Lower lobe of right lung (tissue), 2 donors: ENCODE data around the gene FUT8. TPM values are rescaled to one million over a fixed set of nuclear protein-coding genes. Genes with fewer than 3 reads are reported as not detected.

Experiments used
- ATAC-seq, 2 donors: fragments of 200-7000 bp; cut with Tn5 transposase; one replicate each; pipeline ENCODE4 v1.9.1; 2020 to 2022; ENCODE audit warnings: mild to moderate bottlenecking in 2 of 2, moderate library complexity in 2 of 2
- DNase-seq: peaks from one replicate; pipeline ENCODE4 v3.0.0-alpha.2; 2020
- H3K27ac ChIP-seq: fragments of 200-600 bp; one replicate; pipeline ENCODE4 v1.8.0; 2022
- H3K27me3 ChIP-seq: fragments of 200-600 bp; one replicate; pipeline ENCODE4 v1.8.0; 2022; ENCODE audit warnings: low read depth
- H3K36me3 ChIP-seq: fragments of 200-600 bp; one replicate; pipeline ENCODE4 v1.8.0; 2022; ENCODE audit warnings: mild to moderate bottlenecking
- H3K4me1 ChIP-seq: fragments of 200-600 bp; one replicate; pipeline ENCODE4 v1.8.0; 2022
- H3K4me3 ChIP-seq: fragments of 200-600 bp; one replicate; pipeline ENCODE4 v1.8.0; 2022; ENCODE audit warnings: mild to moderate bottlenecking
- H3K9me3 ChIP-seq: fragments of 200-600 bp; one replicate; pipeline ENCODE4 v1.8.0; 2022
- CTCF ChIP-seq: fragments of 200-600 bp; IDR thresholded peaks from one replicate; pipeline ENCODE4 v1.8.0; 2022; ENCODE audit warnings: antibody characterized with exemption, mild to moderate bottlenecking
- intact Hi-C: fragments of 100-400 bp; cut with DNase I; formaldehyde crosslinking; loops from one replicate; pipeline ENCODE4 v1.11.0; 2022
- long read RNA-seq: library from polyadenylated mRNA; unstranded; transcript quantifications from one replicate; pipeline ENCODE4 v2.0.0, GENCODE V29; 2021
- total RNA-seq: library from RNA; stranded (reverse); fragmentation: NEBNext Ultra II Directional; extraction: Animal tissue kit (Norgen Biotek cat#: 25700); gene quantifications from one replicate; pipeline ENCODE4 v1.2.1, GENCODE V29; 2021
- donor health status: DM: no; HTN: yes; CAD: no; lungs with severe emphysema.

FUT8 gene
- total RNA-seq: 46.1 TPM
- long read RNA-seq, full-length matches to known transcripts: 14 of 36 reads
- long read RNA-seq, partial matches to known transcripts: 6 of 36 reads
- long read RNA-seq, other reads (novel, unspliced or antisense): 16 of 36 reads

- ATAC-seq: peak; percentile 96 to 97
- peak within 1 kb of the TSS; percentile 87 for H3K4me3 ChIP-seq
- peak; percentile 70 for TF ChIP-seq CTCF
Observed at GRCh38 chr14:65412032-65412846, at the start of gene FUT8. TSS of gene FUT8 (plus strand) at chr14:65412730. CDS start at chr14:65561564, 148,834 bp downstream.

GRCh38 chr14:65366802-65367565 is 45.5 kb upstream of the FUT8 start:
- Histone ChIP-seq H3K27ac (no peak overlapping the region), H3K4me1 (peaks cover 4% of the 10 kb centered on the region), H3K9me3 (no peaks in the 10 kb centered on the region), H3K4me3 (no peak overlapping the region), H3K27me3 (no peaks in the 10 kb centered on the region), H3K36me3 (no peaks in the 10 kb centered on the region)
- DNase-seq (no peak), ATAC-seq (no peak)
- intact Hi-C loops: no loop called here
- TF ChIP-seq CTCF: no peak

More at GRCh38 chr14:65412032-65412846, at the start of gene FUT8:
- peaks cover 22% of the 10 kb centered on the region for H3K4me1 ChIP-seq
- peak; percentile 97 for DNase-seq
- no peaks in the 10 kb centered on the region for H3K36me3 ChIP-seq
- H3K27ac ChIP-seq: peak within 1 kb of the TSS; percentile 95
- intact Hi-C loops: loop anchor here (10.0 kb wide), 1 partner anchor 413 kb away; no protein-coding TSS in a partner anchor
- no peaks in the 10 kb centered on the region for H3K27me3 ChIP-seq
- H3K9me3 ChIP-seq: no peaks in the 10 kb centered on the region

- Histone ChIP-seq H3K4me3 (no peak overlapping the region), H3K27ac (no peak overlapping the region), H3K36me3 (no peaks in the 10 kb centered on the region), H3K9me3 (no peaks in the 10 kb centered on the region), H3K27me3 (no peaks in the 10 kb centered on the region), H3K4me1 (no peaks in the 10 kb centered on the region)
- intact Hi-C loops: no loop called here
- no peak for TF ChIP-seq CTCF
- ATAC-seq (no peak), DNase-seq (no peak)
Observed at GRCh38 chr14:65369560-65369959, 43.0 kb upstream of the FUT8 start.

GRCh38 chr14:65370801-65371248 is 41.7 kb upstream of the FUT8 start:
- Histone ChIP-seq H3K4me1 (no peaks in the 10 kb centered on the region), H3K9me3 (no peaks in the 10 kb centered on the region), H3K4me3 (no peak overlapping the region), H3K36me3 (no peaks in the 10 kb centered on the region), H3K27ac (no peak overlapping the region), H3K27me3 (no peaks in the 10 kb centered on the region)
- intact Hi-C loops: no loop called here
- ATAC-seq: no peak
- DNase-seq: no peak
- no peak for TF ChIP-seq CTCF

GRCh38 chr14:65371784-65372183 is 40.7 kb upstream of the FUT8 start:
- intact Hi-C loops: no loop called here
- ATAC-seq: no peak
- H3K4me3 ChIP-seq: no peak overlapping the region
- no peaks in the 10 kb centered on the region for H3K27me3 ChIP-seq
- H3K4me1 ChIP-seq: no peaks in the 10 kb centered on the region
- H3K9me3 ChIP-seq: no peaks in the 10 kb centered on the region
- H3K36me3 ChIP-seq: no peaks in the 10 kb centered on the region
- no peak for DNase-seq
- H3K27ac ChIP-seq: no peak overlapping the region
- TF ChIP-seq CTCF: no peak
